Mammary epithelial cell (primary cell): Measurements from ENCODE around the gene PLXNA4.

ENCODE experiments used
- EZH2 ChIP-seq: IDR thresholded peaks from 2 replicates; pipeline ENCODE4 v1.6.1; 2012; ENCODE audit warnings: low read length, inconsistent platforms, borderline replicate concordance
- TF ChIP-seq, protein P1 (sequence below), 2 donors: IDR thresholded peaks in 1 of 2; conservative IDR thresholded peaks in 1 of 2; 2 replicates each; pipeline ENCODE4 v1.5.1; 2011 to 2012; ENCODE audit warnings: inconsistent platforms in 2 of 2, low read length in 2 of 2, mild to moderate bottlenecking in 2 of 2, control low read depth in 1 of 2, low read depth in 1 of 2; ENCODE audit not compliant: insufficient read depth in 1 of 2; ENCODE audit errors: extremely low read depth in 1 of 2

DNA sequence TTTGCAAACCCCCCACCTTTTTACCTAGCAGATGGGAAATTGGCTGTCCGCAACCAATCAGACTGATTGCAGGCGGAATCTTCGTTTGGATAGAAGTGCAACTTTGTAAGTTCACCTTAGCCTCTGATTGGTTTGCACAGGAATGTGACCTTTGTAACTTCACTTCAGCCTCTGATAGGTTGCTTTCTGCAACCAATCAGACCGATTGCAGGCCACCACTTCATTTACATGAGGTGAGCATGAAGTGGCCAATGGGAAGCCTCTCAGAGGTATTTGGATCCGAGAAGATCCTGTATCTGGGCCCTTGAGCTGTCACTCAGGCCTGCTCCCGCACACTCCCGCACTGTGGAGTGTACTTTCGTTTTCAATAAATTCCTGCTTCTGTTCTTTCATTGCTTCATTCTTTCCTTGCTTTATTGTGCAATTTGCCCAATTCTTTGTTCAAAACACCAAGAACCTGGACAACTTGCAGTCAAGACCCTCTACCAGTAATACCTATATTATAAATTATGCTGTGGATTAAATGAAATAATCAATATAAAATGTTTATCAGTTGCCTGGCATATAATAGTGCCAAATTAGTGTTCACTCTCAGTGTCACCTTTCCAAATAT is 491.4 kb downstream of the PLXNA4 start:
- TF ChIP-seq, protein P1, sequence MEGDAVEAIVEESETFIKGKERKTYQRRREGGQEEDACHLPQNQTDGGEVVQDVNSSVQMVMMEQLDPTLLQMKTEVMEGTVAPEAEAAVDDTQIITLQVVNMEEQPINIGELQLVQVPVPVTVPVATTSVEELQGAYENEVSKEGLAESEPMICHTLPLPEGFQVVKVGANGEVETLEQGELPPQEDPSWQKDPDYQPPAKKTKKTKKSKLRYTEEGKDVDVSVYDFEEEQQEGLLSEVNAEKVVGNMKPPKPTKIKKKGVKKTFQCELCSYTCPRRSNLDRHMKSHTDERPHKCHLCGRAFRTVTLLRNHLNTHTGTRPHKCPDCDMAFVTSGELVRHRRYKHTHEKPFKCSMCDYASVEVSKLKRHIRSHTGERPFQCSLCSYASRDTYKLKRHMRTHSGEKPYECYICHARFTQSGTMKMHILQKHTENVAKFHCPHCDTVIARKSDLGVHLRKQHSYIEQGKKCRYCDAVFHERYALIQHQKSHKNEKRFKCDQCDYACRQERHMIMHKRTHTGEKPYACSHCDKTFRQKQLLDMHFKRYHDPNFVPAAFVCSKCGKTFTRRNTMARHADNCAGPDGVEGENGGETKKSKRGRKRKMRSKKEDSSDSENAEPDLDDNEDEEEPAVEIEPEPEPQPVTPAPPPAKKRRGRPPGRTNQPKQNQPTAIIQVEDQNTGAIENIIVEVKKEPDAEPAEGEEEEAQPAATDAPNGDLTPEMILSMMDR (conservative IDR thresholded peaks at IDR 0.05 in 1 of 2, IDR thresholded peaks at IDR 0.05 in 1 of 2; ENCODE audit: extremely low read depth in 1 of 2, insufficient read depth in 1 of 2, low read depth in 1 of 2, low read length in 2 of 2) = no peak
- no peak for TF ChIP-seq EZH2
